ENCODE data around the gene ADGRG4. TPM values are rescaled to one million over a fixed set of nuclear protein-coding genes. Genes with fewer than 3 reads are reported as not detected.

The ADGRG4 gene
- total RNA-seq, 1 experiment from 2014 or later: not detected

- no peak for TF ChIP-seq ATF2 (CRISPR knock-in tag; IDR thresholded peaks at IDR 0.05; ENCODE audit: borderline replicate concordance, low read depth)
- TF ChIP-seq CBFB (CRISPR knock-in tag; IDR thresholded peaks at IDR 0.05; ENCODE audit: low read depth): no peak
- no peak for TF ChIP-seq ZNF416 (CRISPR knock-in tag; IDR thresholded peaks at IDR 0.05)
- TF ChIP-seq FOXP1 (CRISPR knock-in tag; IDR thresholded peaks at IDR 0.05; ENCODE audit: borderline replicate concordance): no peak
- no peak for TF ChIP-seq ZNF671 (CRISPR knock-in tag; IDR thresholded peaks at IDR 0.05)
- TF ChIP-seq STAT6 (CRISPR knock-in tag; conservative IDR thresholded peaks at IDR 0.05; ENCODE audit: low read depth): no peak
These were observed 45.2 kb upstream of the ADGRG4 start (continued) for GRCh38 chrX:136255541-136255940.

GRCh38 chrX:136256026-136256425 is 44.7 kb upstream of the ADGRG4 start:
- no peak overlapping the region for H3K27ac Mint-ChIP-seq
- H3K4me1 Mint-ChIP-seq: peaks cover 18% of the 10 kb centered on the region
- TF ChIP-seq NFATC4 (CRISPR knock-in tag; IDR thresholded peaks at IDR 0.05): no peak
- TF ChIP-seq ZNF232 (CRISPR knock-in tag; IDR thresholded peaks at IDR 0.05): no peak
- TF ChIP-seq ZNF425 (CRISPR knock-in tag; conservative IDR thresholded peaks at IDR 0.05): no peak
- no peak for TF ChIP-seq ZNF317 (CRISPR knock-in tag; IDR thresholded peaks at IDR 0.05; ENCODE audit: borderline replicate concordance, low read depth)
- TF ChIP-seq OVOL2 (CRISPR knock-in tag; IDR thresholded peaks at IDR 0.05; ENCODE audit: borderline replicate concordance): no peak
- no peak for TF ChIP-seq ARID4B (CRISPR knock-in tag; IDR thresholded peaks at IDR 0.05; ENCODE audit: borderline replicate concordance)
- TF ChIP-seq SMAD3 (CRISPR knock-in tag; IDR thresholded peaks at IDR 0.05; ENCODE audit: borderline replicate concordance): no peak
- TF ChIP-seq FOXJ3 (CRISPR knock-in tag; IDR thresholded peaks at IDR 0.05; ENCODE audit: borderline replicate concordance): no peak
- no peaks in the 10 kb centered on the region; the same call in 1 of the 2 replicates for H3K27me3 Mint-ChIP-seq (ENCODE audit: low read depth)
- ATAC-seq: no peak
- POLR2A ChIA-PET: no interaction called here
- no peaks in the 10 kb centered on the region for H3K9me3 Mint-ChIP-seq
- H3K36me3 Mint-ChIP-seq: no peaks in the 10 kb centered on the region
- H3K4me3 Mint-ChIP-seq: no peak overlapping the region
- CTCF ChIA-PET: no interaction called here
- no peak for DNase-seq (ENCODE audit: low spot score)

Measured in WTC11 (cell line).